ENCODE data around the gene GPR153. TPM values are rescaled to one million over a fixed set of nuclear protein-coding genes. Genes with fewer than 3 reads are reported as not detected.

Gene GPR153
- total and polyA plus RNA-seq, 2 of the 13 experiments (the other 11 are each of a cell fraction or from before 2014, with no cell fraction given), result 0.22 to 0.31 TPM

GRCh38 chr1:6259491-6260362, 1.2 kb downstream of the GPR153 start (continued):
- TF ChIP-seq PATZ1 (CRISPR knock-in tag; IDR thresholded peaks at IDR 0.05), result peak; percentile 66; the same call in 1 of the 2 replicates
- TF ChIP-seq PRPF4 (IDR thresholded peaks at IDR 0.05; ENCODE audit: low read depth, low read length, poor library complexity, severe bottlenecking), result no peak
- TF ChIP-seq PRMT3 (CRISPR knock-in tag; IDR thresholded peaks at IDR 0.05; ENCODE audit: borderline replicate concordance, low read depth), result no peak
- TF ChIP-seq SP4 (CRISPR knock-in tag; IDR thresholded peaks at IDR 0.05), result peak; percentile 50; the same call in 1 of the 2 replicates
- peak; percentile 20; the same call in 1 of the 2 replicates for TF ChIP-seq ZNF740 (CRISPR knock-in tag; IDR thresholded peaks at IDR 0.05)
- TF ChIP-seq SPEN (CRISPR knock-in tag; IDR thresholded peaks at IDR 0.05; ENCODE audit: low read depth), result no peak
- no peak for TF ChIP-seq ZNF30 (CRISPR knock-in tag; IDR thresholded peaks at IDR 0.05)
- 0 out of 2 replicates have a peak, but pooled peaks have one; percentile 11 for TF ChIP-seq FOSL2 (CRISPR knock-in tag; IDR thresholded peaks at IDR 0.05)
- TF ChIP-seq MIER2 (CRISPR knock-in tag; IDR thresholded peaks at IDR 0.05), result 0 out of 2 replicates have a peak, but pooled peaks have one; percentile 51
- no peak for TF ChIP-seq ATF4 (CRISPR knock-in tag; IDR thresholded peaks at IDR 0.05)
- no peak for TF ChIP-seq ZFP41 (CRISPR knock-in tag; IDR thresholded peaks at IDR 0.05; ENCODE audit: borderline replicate concordance)
- TF ChIP-seq ZFP91 (CRISPR knock-in tag; IDR thresholded peaks at IDR 0.05; ENCODE audit: borderline replicate concordance), result peak; percentile 37; the same call in 1 of the 2 replicates
- no peak for TF ChIP-seq ZNF496 (CRISPR knock-in tag; IDR thresholded peaks at IDR 0.05; ENCODE audit: insufficient replicate concordance)
- no peak for TF ChIP-seq AHR (CRISPR knock-in tag; IDR thresholded peaks at IDR 0.05)
- no peak for TF ChIP-seq ZNF724P (CRISPR knock-in tag; IDR thresholded peaks at IDR 0.05; ENCODE audit: borderline replicate concordance)
- peak; percentile 60 for TF ChIP-seq HNRNPK (IDR thresholded peaks at IDR 0.05; ENCODE audit: low read depth, low read length, poor library complexity, severe bottlenecking)
- TF ChIP-seq ZNF547 (CRISPR knock-in tag; IDR thresholded peaks at IDR 0.05), result 0 out of 2 replicates have a peak, but pooled peaks have one; percentile 59
- no peak for TF ChIP-seq MED8 (CRISPR knock-in tag; IDR thresholded peaks at IDR 0.05; ENCODE audit: insufficient replicate concordance)
- no peak for TF ChIP-seq THYN1 (CRISPR knock-in tag; IDR thresholded peaks at IDR 0.05; ENCODE audit: borderline replicate concordance, low read depth)
- 0 out of 2 replicates have a peak, but pooled peaks have one; percentile 12 for TF ChIP-seq ZNF574 (CRISPR knock-in tag; IDR thresholded peaks at IDR 0.05)

Data from HepG2 (cell line).